GM19395 (cell line): ENCODE data around the gene PKDCC.

Experiments
- ATAC-seq: cut with Tn5 transposase; IDR thresholded peaks from one replicate; pipeline ENCODE4 v1.9.1; 2021; ENCODE audit warnings: mild to moderate bottlenecking, moderate library complexity; ENCODE audit not compliant: unreplicated experiment

The PKDCC gene

GRCh38 chr2:42049221-42050009, 1.6 kb downstream of the PKDCC start:
- no peak for ATAC-seq

- ATAC-seq: no peak
These were observed 2.3 kb downstream of the PKDCC start for GRCh38 chr2:42050010-42050702.

GRCh38 chr2:42050703-42051542, 3.1 kb downstream of the PKDCC start:
- no peak for ATAC-seq

- no peak for ATAC-seq
These were observed 3.9 kb downstream of the PKDCC start for GRCh38 chr2:42051543-42052235.

GRCh38 chr2:42052702-42053481, 5.1 kb downstream of the PKDCC start:
- ATAC-seq: no peak

- ATAC-seq: no peak
These were observed 5.6 kb downstream of the PKDCC start for GRCh38 chr2:42053482-42053790.

- no peak for ATAC-seq
These were observed 6.2 kb downstream of the PKDCC start for GRCh38 chr2:42053791-42054701.

- no peak for ATAC-seq
These were observed 7.1 kb downstream of the PKDCC start for GRCh38 chr2:42054714-42055430.

- ATAC-seq: no peak
These were observed 8.0 kb downstream of the PKDCC start for GRCh38 chr2:42055573-42056514.

GRCh38 chr2:42057159-42057901, 9.5 kb downstream of the PKDCC start:
- no peak for ATAC-seq

- no peak for ATAC-seq
These were observed 10.2 kb downstream of the PKDCC start for GRCh38 chr2:42057902-42058450.

- ATAC-seq: no peak
These were observed 11.6 kb downstream of the PKDCC start for GRCh38 chr2:42059261-42059898.

- no peak for ATAC-seq
These were observed 12.2 kb downstream of the PKDCC start for GRCh38 chr2:42060028-42060427.

- no peak for ATAC-seq
These were observed 13.1 kb downstream of the PKDCC start for GRCh38 chr2:42060718-42061619.

- no peak for ATAC-seq
These were observed 14.0 kb downstream of the PKDCC start for GRCh38 chr2:42061839-42062238.
